GM23338 (cell line): Measurements from ENCODE around the gene C14orf93. TPM values are rescaled to one million over a fixed set of nuclear protein-coding genes. Genes with fewer than 3 reads are reported as not detected.

Source experiments
- ATAC-seq: fragments of 200-7000 bp; cut with Tn5 transposase; 3 replicates; pipeline ENCODE4 v1.9.1; 2020
- DNase-seq: peaks from one replicate; pipeline ENCODE4 v3.0.0-alpha.2; 2015; ENCODE audit warnings: low spot score
- H2AFZ ChIP-seq: fragments of 200-600 bp; sonication (generic); 2 replicates; pipeline ENCODE4 v1.8.0; 2016; ENCODE audit warnings: antibody characterized with exemption, mild to moderate bottlenecking, moderate library complexity
- H3F3A ChIP-seq: fragments of 200-600 bp; sonication (generic); replicated peaks from 2 replicates; pipeline ENCODE4 v1.8.0; 2017; ENCODE audit warnings: antibody characterized with exemption, mixed run types, low read depth
- H3K27ac ChIP-seq: fragments of 200-600 bp; sonication (generic); 2 replicates; pipeline ENCODE4 v1.6.1; 2016; ENCODE audit warnings: low read depth
- H3K27me3 ChIP-seq: fragments of 200-600 bp; sonication (generic); 2 replicates; pipeline ENCODE4 v1.8.0; 2016; ENCODE audit warnings: mild to moderate bottlenecking, mixed run types, moderate library complexity; ENCODE audit not compliant: insufficient read depth
- H3K36me3 ChIP-seq: fragments of 200-600 bp; sonication (generic); 2 replicates; pipeline ENCODE4 v1.8.0; 2016; ENCODE audit warnings: mild to moderate bottlenecking; ENCODE audit not compliant: insufficient read depth
- H3K4me1 ChIP-seq: fragments of 200-600 bp; sonication (generic); 2 replicates; pipeline ENCODE4 v1.8.0; 2016; ENCODE audit warnings: mild to moderate bottlenecking, moderate library complexity; ENCODE audit not compliant: insufficient read depth
- H3K4me2 ChIP-seq: fragments of 200-600 bp; sonication (generic); 2 replicates; pipeline ENCODE4 v1.7.1; 2017; ENCODE audit warnings: mixed run types
- H3K4me3 ChIP-seq: fragments of 200-600 bp; sonication (generic); 2 replicates; pipeline ENCODE4 v1.6.1; 2016; ENCODE audit warnings: mixed run types
- H3K79me2 ChIP-seq: fragments of 200-600 bp; sonication (generic); replicated peaks from 2 replicates; pipeline ENCODE4 v1.8.0; 2017; ENCODE audit warnings: mild to moderate bottlenecking; ENCODE audit not compliant: insufficient read depth
- H3K9me2 ChIP-seq: fragments of 200-600 bp; sonication (generic); 2 replicates; pipeline ENCODE4 v1.8.0; 2017; ENCODE audit not compliant: insufficient read depth
- H4K20me1 ChIP-seq: fragments of 200-600 bp; sonication (generic); replicated peaks from 2 replicates; pipeline ENCODE4 v1.8.0; 2017; ENCODE audit warnings: mild to moderate bottlenecking; ENCODE audit not compliant: insufficient read depth
- H3K27ac Mint-ChIP-seq: 2 replicates; pipeline ENCODE4 v1.8.0; 2020; ENCODE audit warnings: inconsistent platforms, mild to moderate bottlenecking, moderate library complexity, mixed read lengths
- H3K27me3 Mint-ChIP-seq: 3 replicates; pipeline ENCODE4 v1.8.0; 2022; ENCODE audit warnings: low read depth, mild to moderate bottlenecking, moderate library complexity, mixed read lengths, inconsistent platforms; ENCODE audit not compliant: insufficient read depth, poor library complexity
- H3K36me3 Mint-ChIP-seq: 3 replicates; pipeline ENCODE4 v1.8.0; 2021; ENCODE audit warnings: low read depth, mild to moderate bottlenecking, inconsistent platforms, moderate library complexity, mixed read lengths
- H3K4me1 Mint-ChIP-seq: 3 replicates; pipeline ENCODE4 v1.8.0; 2020; ENCODE audit warnings: mild to moderate bottlenecking, inconsistent platforms, mixed read lengths
- H3K4me3 Mint-ChIP-seq: 3 replicates; pipeline ENCODE4 v1.8.0; 2021; ENCODE audit warnings: moderate library complexity, mild to moderate bottlenecking, inconsistent platforms, mixed read lengths
- H3K9me3 Mint-ChIP-seq: 3 replicates; pipeline ENCODE4 v1.8.0; 2020; ENCODE audit warnings: moderate library complexity, mild to moderate bottlenecking, inconsistent platforms, mixed read lengths
- ETS1 ChIP-seq: IDR thresholded peaks from 2 replicates; pipeline ENCODE4 v1.6.1; 2016; ENCODE audit warnings: antibody characterized with exemption
- EZH2 ChIP-seq: fragments of 200-600 bp; sonication (generic); IDR thresholded peaks from one replicate; pipeline ENCODE4 v1.8.0; 2017; ENCODE audit warnings: antibody characterized with exemption, mild to moderate bottlenecking, low read depth; ENCODE audit not compliant: unreplicated experiment
- JUNB ChIP-seq: IDR thresholded peaks from one replicate; pipeline ENCODE4 v1.6.1; 2016; ENCODE audit warnings: antibody characterized with exemption; ENCODE audit not compliant: unreplicated experiment
- NANOG ChIP-seq: IDR thresholded peaks from 2 replicates; pipeline ENCODE4 v1.6.1; 2016; ENCODE audit warnings: antibody characterized with exemption, borderline replicate concordance
- POLR2AphosphoS5 ChIP-seq: IDR thresholded peaks from 2 replicates; pipeline ENCODE4 v1.6.1; 2016; ENCODE audit warnings: antibody characterized with exemption, low read depth
- REST ChIP-seq: IDR thresholded peaks from one replicate; pipeline ENCODE4 v1.6.1; 2018; ENCODE audit warnings: antibody characterized with exemption; ENCODE audit not compliant: unreplicated experiment
- STAT1 ChIP-seq: IDR thresholded peaks from one replicate; pipeline ENCODE4 v1.6.1; 2016; ENCODE audit warnings: antibody characterized with exemption; ENCODE audit not compliant: unreplicated experiment
- ZNF114 ChIP-seq: fragments of 250-450 bp; sonication (Bioruptor Pico); IDR thresholded peaks from 2 replicates; pipeline ENCODE4 v1.5.0; 2020; ENCODE audit warnings: mild to moderate bottlenecking, moderate library complexity
- ZNF331 ChIP-seq: fragments of 250-450 bp; sonication (Bioruptor Pico); IDR thresholded peaks from 2 replicates; pipeline ENCODE4 v1.5.0; 2020; ENCODE audit warnings: low read depth, mild to moderate bottlenecking, moderate library complexity
- polyA plus RNA-seq: library from polyadenylated mRNA; unstranded; fragments of >200 nt; fragmentation: Nextera tagmentation; extraction: Ambion mirVana; gene quantifications from 2 replicates; pipeline ENCODE4 v1.2.1, GENCODE V29; 2016
- total RNA-seq: library from RNA; depleted of rRNA; stranded (reverse); fragments of >200 nt; shearing (Covaris generic); gene quantifications from 2 replicates; pipeline ENCODE4 v1.2.3, GENCODE V29; 2014

Gene C14orf93
- total and polyA plus RNA-seq, 2 experiments from 2014 or later = 3.5 to 11.7 TPM

GRCh38 chr14:22976620-22977433 lies 33.1 kb downstream of the C14orf93 start:
- Histone ChIP-seq H3K4me1 (peaks cover 36% of the 10 kb centered on the region), H3K27ac (peak overlapping the region; percentile 96), H4K20me1 (peaks cover 7% of the 10 kb centered on the region), H3K79me2 (peaks cover 43% of the 10 kb centered on the region), H3K4me3 (peak overlapping the region; percentile 38), H3K27me3 (peaks cover 16% of the 10 kb centered on the region), H2AFZ (no peak overlapping the region), H3K9me2 (no peaks in the 10 kb centered on the region), H3K4me2 (peak overlapping the region; percentile 68), H3K36me3 (peaks cover 36% of the 10 kb centered on the region), H3F3A (peaks cover 42% of the 10 kb centered on the region)
- Mint-ChIP-seq H3K4me3 (peak overlapping the region; percentile 69; the same call in 2 of the 3 replicates), H3K36me3 (peaks cover 72% of the 10 kb centered on the region), H3K27ac (peak overlapping the region; percentile 92), H3K9me3 (no peaks in the 10 kb centered on the region), H3K27me3 (peaks cover 22% of the 10 kb centered on the region), H3K4me1 (peaks cover 48% of the 10 kb centered on the region)
- peak; percentile 62 for DNase-seq
- no peak for ATAC-seq
- TF ChIP-seq POLR2AphosphoS5 (no peak), JUNB (no peak), ZNF331 (CRISPR knock-in tag) (no peak), ETS1 (no peak), STAT1 (no peak), EZH2 (no peak), REST (no peak)

- H3K79me2 ChIP-seq = peaks cover 26% of the 10 kb centered on the region
- peaks cover 7% of the 10 kb centered on the region; the same call in 1 of the 2 replicates for H4K20me1 ChIP-seq
- H3K9me2 ChIP-seq = no peaks in the 10 kb centered on the region
- H3F3A ChIP-seq = peaks cover 35% of the 10 kb centered on the region
- Mint-ChIP-seq H3K4me1 (peaks cover 43% of the 10 kb centered on the region), H3K9me3 (no peaks in the 10 kb centered on the region), H3K27me3 (peaks cover 17% of the 10 kb centered on the region), H3K36me3 (peaks cover 79% of the 10 kb centered on the region), H3K4me3 (no peak overlapping the region; the same call in 2 of the 3 replicates), H3K27ac (no peak overlapping the region)
- no peak overlapping the region for H3K4me2 ChIP-seq
- H3K4me1 ChIP-seq = peaks cover 29% of the 10 kb centered on the region
- ATAC-seq = no peak
- H3K27me3 ChIP-seq = no peaks in the 10 kb centered on the region; the same call in 1 of the 2 replicates
- no peak overlapping the region for H3K4me3 ChIP-seq
- DNase-seq = no peak
- H3K36me3 ChIP-seq = peaks cover 36% of the 10 kb centered on the region
- TF ChIP-seq NANOG (no peak), ZNF114 (no peak), POLR2AphosphoS5 (no peak), ETS1 (no peak)
- H3K27ac ChIP-seq = peak overlapping the region; percentile 82
- H2AFZ ChIP-seq = no peak overlapping the region
Observed at GRCh38 chr14:22974530-22975313, 35.2 kb downstream of the C14orf93 start.
